Tibial nerve (tissue), 4 donors: Measurements from ENCODE around the gene SDK1.

ENCODE experiments used
- CTCF ChIP-seq, 5 experiments: fragments of 200-600 bp in 3 of 5; fragments of 450-650 bp in 2 of 5; sonication (generic) in 3 of 5; IDR thresholded peaks; one replicate each; pipeline ENCODE4 v1.5.1; 2016 to 2019; ENCODE audit warnings: antibody characterized with exemption in 5 of 5, mild to moderate bottlenecking in 3 of 5, moderate library complexity in 2 of 5
- EP300 ChIP-seq, 2 donors: sonication (generic); formaldehyde crosslinking; IDR thresholded peaks; one replicate each; pipeline ENCODE4 v1.6.1; 2017; ENCODE audit warnings: antibody characterized with exemption in 2 of 2, mild to moderate bottlenecking in 1 of 2
- POLR2A ChIP-seq, 2 donors: fragments of 450-650 bp; IDR thresholded peaks; one replicate each; pipeline ENCODE4 v1.6.1; 2017; ENCODE audit warnings: antibody characterized with exemption in 2 of 2, mild to moderate bottlenecking in 2 of 2, moderate library complexity in 2 of 2

GRCh38 chr7:4157651-4158050 lies 856.6 kb downstream of the SDK1 start:
- TF ChIP-seq CTCF (IDR thresholded peaks at IDR 0.05) (no peak), POLR2A (IDR thresholded peaks at IDR 0.05) (no peak), EP300 (IDR thresholded peaks at IDR 0.05) (no peak)
